IMR-90 (cell line): ENCODE results near the gene IFIT5. TPM values are rescaled to one million over a fixed set of nuclear protein-coding genes. Genes with fewer than 3 reads are reported as not detected.
A peak's percentile ranks its signal among the peaks of the same experiment; 100 is the strongest.

Experiments used
- ATAC-seq: fragments of 200-7000 bp; cut with Tn5 transposase; 2 replicates; pipeline ENCODE4 v1.9.1; 2020; ENCODE audit warnings: low read depth, mild to moderate bottlenecking, moderate library complexity
- BruUV-seq: library from RNA; stranded (reverse); fragments of 400-500 nt; replicated peaks from 2 replicates; lab custom pipeline; 2021; lab: Mats Ljungman, UMichigan
- CTCF ChIA-PET: fragments of 300-600 bp; formaldehyde crosslinking; extraction: SDS; loops from one replicate; lab custom pipeline; 2021; ENCODE audit warnings: antibody characterized with exemption; lab: Yijun Ruan, JAX
- POLR2A ChIA-PET: fragments of 300-600 bp; sonication (Branson Sonifier 250); formaldehyde crosslinking; loops from one replicate; lab custom pipeline; 2022; ENCODE audit warnings: antibody characterized with exemption; ENCODE audit not compliant: unreplicated experiment; lab: Charles Lee
- DNase-seq: peaks from one replicate; pipeline ENCODE4 v3.0.0; 2013
- H2AFZ ChIP-seq: replicated peaks from 2 replicates; pipeline ENCODE3; 2013; ENCODE audit warnings: low read length, mild to moderate bottlenecking; ENCODE audit not compliant: poor library complexity
- H2AK5ac ChIP-seq: 2 replicates; pipeline ENCODE4 v1.6.1; 2013; ENCODE audit warnings: low read depth, low read length, inconsistent platforms
- H2AK9ac ChIP-seq: replicated peaks from 2 replicates; pipeline ENCODE3; 2013; ENCODE audit warnings: mild to moderate bottlenecking, low read depth, low read length, moderate library complexity; ENCODE audit not compliant: poor library complexity
- H2BK120ac ChIP-seq: 2 replicates; pipeline ENCODE4 v1.6.1; 2013; ENCODE audit warnings: low read depth, low read length, inconsistent platforms
- H2BK15ac ChIP-seq: 3 replicates; pipeline ENCODE4 v1.6.1; 2013; ENCODE audit warnings: low read depth, low read length, inconsistent platforms
- H2BK20ac ChIP-seq: 2 replicates; pipeline ENCODE4 v1.6.1; 2013; ENCODE audit warnings: low read depth, mild to moderate bottlenecking, inconsistent platforms, low read length, moderate library complexity
- H2BK5ac ChIP-seq: 2 replicates; pipeline ENCODE4 v1.6.1; 2013; ENCODE audit warnings: mild to moderate bottlenecking, low read depth, low read length, inconsistent platforms; ENCODE audit not compliant: poor library complexity, severe bottlenecking
- H3K14ac ChIP-seq: replicated peaks from 2 replicates; pipeline ENCODE4 v1.6.1; 2013; ENCODE audit warnings: low read depth, low read length, inconsistent platforms
- H3K18ac ChIP-seq: 2 replicates; pipeline ENCODE4 v1.6.1; 2013; ENCODE audit warnings: low read depth, low read length, control low read depth
- H3K23ac ChIP-seq: 2 replicates; pipeline ENCODE4 v1.6.1; 2013; ENCODE audit warnings: low read depth, low read length, inconsistent platforms
- H3K27ac ChIP-seq: 2 replicates; pipeline ENCODE4 v1.5.1; 2013; ENCODE audit warnings: mild to moderate bottlenecking, control low read depth, low read length; ENCODE audit not compliant: insufficient read depth
- H3K27me3 ChIP-seq: 2 replicates; pipeline ENCODE4 v1.6.1; 2013; ENCODE audit warnings: low read length; ENCODE audit not compliant: control insufficient read depth, insufficient read depth
- H3K36me3 ChIP-seq: 2 replicates; pipeline ENCODE4 v1.6.1; 2013; ENCODE audit warnings: low read length, mixed read lengths; ENCODE audit not compliant: control insufficient read depth, insufficient read depth
- H3K4ac ChIP-seq: 2 replicates; pipeline ENCODE4 v1.6.1; 2013; ENCODE audit warnings: low read depth, low read length, inconsistent platforms
- H3K4me1 ChIP-seq: 2 replicates; pipeline ENCODE4 v1.6.1; 2013; ENCODE audit warnings: low read length, mixed read lengths; ENCODE audit not compliant: control insufficient read depth, insufficient read depth
- H3K4me2 ChIP-seq: 2 replicates; pipeline ENCODE4 v1.6.1; 2013; ENCODE audit warnings: low read depth, mild to moderate bottlenecking, control low read depth, low read length, moderate library complexity
- H3K4me3 ChIP-seq: 2 replicates; pipeline ENCODE4 v1.5.1; 2013; ENCODE audit warnings: low read depth, mild to moderate bottlenecking, control low read depth, low read length, moderate library complexity; ENCODE audit not compliant: insufficient read depth
- H3K56ac ChIP-seq: 2 replicates; pipeline ENCODE4 v1.6.1; 2013; ENCODE audit warnings: low read length, inconsistent platforms; ENCODE audit not compliant: insufficient read depth; ENCODE audit errors: extremely low read depth
- H3K79me1 ChIP-seq, 2 experiments: 2 replicates each; pipeline ENCODE4 v1.6.1; 2013; ENCODE audit warnings: low read length in 2 of 2, inconsistent platforms in 1 of 2, low read depth in 1 of 2
- H3K9ac ChIP-seq: 2 replicates; pipeline ENCODE4 v1.6.1; 2013; ENCODE audit warnings: low read depth, low read length, control low read depth
- H3K9me1 ChIP-seq: 2 replicates; pipeline ENCODE4 v1.6.1; 2013; ENCODE audit warnings: low read length, inconsistent platforms; ENCODE audit not compliant: insufficient read depth
- H3K9me3 ChIP-seq: 2 replicates; pipeline ENCODE4 v1.6.1; 2013; ENCODE audit warnings: low read length; ENCODE audit not compliant: control insufficient read depth, insufficient read depth
- H4K20me1 ChIP-seq: 2 replicates; pipeline ENCODE4 v1.6.1; 2013; ENCODE audit warnings: low read length, inconsistent platforms; ENCODE audit not compliant: insufficient read depth
- H4K5ac ChIP-seq: 2 replicates; pipeline ENCODE4 v1.6.1; 2013; ENCODE audit warnings: mild to moderate bottlenecking, low read depth, low read length, control low read depth
- H4K8ac ChIP-seq, 2 experiments: 2 replicates each; pipeline ENCODE4 v1.6.1; 2013; ENCODE audit warnings: low read depth in 2 of 2, low read length in 2 of 2, control low read depth in 1 of 2, inconsistent platforms in 1 of 2
- H4K91ac ChIP-seq: 2 replicates; pipeline ENCODE4 v1.6.1; 2013; ENCODE audit warnings: low read depth, low read length, inconsistent platforms; ENCODE audit not compliant: insufficient read depth
- BHLHE40 ChIP-seq: fragments of 150-350 bp; IDR thresholded peaks from 2 replicates; pipeline ENCODE4 v1.6.1; 2016; ENCODE audit warnings: mild to moderate bottlenecking, low read depth, low read length
- CEBPB ChIP-seq: IDR thresholded peaks from 2 replicates; pipeline ENCODE4 v1.6.1; 2012; ENCODE audit warnings: low read depth, low read length, improper control_type of control experiment
- CTCF ChIP-seq: conservative IDR thresholded peaks from 2 replicates; pipeline ENCODE4 v1.5.1; 2012; ENCODE audit warnings: mild to moderate bottlenecking, low read depth, low read length, improper control_type of control experiment
- FOS ChIP-seq: fragments of 150-350 bp; IDR thresholded peaks from 2 replicates; pipeline ENCODE4 v1.6.1; 2016; ENCODE audit warnings: low read depth, low read length
- MAZ ChIP-seq: IDR thresholded peaks from 2 replicates; pipeline ENCODE4 v1.6.1; 2012; ENCODE audit warnings: low read depth, mild to moderate bottlenecking, low read length, improper control_type of control experiment, moderate library complexity, borderline replicate concordance
- MXI1 ChIP-seq: IDR thresholded peaks from 2 replicates; pipeline ENCODE4 v1.6.1; 2012; ENCODE audit warnings: low read depth, mild to moderate bottlenecking, low read length, moderate library complexity, borderline replicate concordance
- NFE2L2 ChIP-seq: fragments of 150-350 bp; IDR thresholded peaks from 2 replicates; pipeline ENCODE4 v1.6.1; 2016; ENCODE audit warnings: low read depth, mild to moderate bottlenecking, low read length
- POLR2A ChIP-seq: IDR thresholded peaks from 2 replicates; pipeline ENCODE4 v1.6.1; 2012; ENCODE audit warnings: mild to moderate bottlenecking, low read depth, low read length
- RAD21 ChIP-seq: IDR thresholded peaks from 2 replicates; pipeline ENCODE4 v1.6.1; 2012; ENCODE audit warnings: low read length, improper control_type of control experiment
- RCOR1 ChIP-seq: IDR thresholded peaks from 2 replicates; pipeline ENCODE4 v1.6.1; 2012; ENCODE audit warnings: mild to moderate bottlenecking, low read length, improper control_type of control experiment; ENCODE audit not compliant: insufficient replicate concordance
- RFX5 ChIP-seq: IDR thresholded peaks from 2 replicates; pipeline ENCODE4 v1.8.0; 2012; ENCODE audit warnings: low read depth, mild to moderate bottlenecking, low read length, moderate library complexity
- SMC3 ChIP-seq: fragments of 150-350 bp; IDR thresholded peaks from 2 replicates; pipeline ENCODE4 v1.6.1; 2016; ENCODE audit warnings: low read depth, mild to moderate bottlenecking, antibody characterized with exemption, low read length, moderate library complexity
- USF2 ChIP-seq: fragments of 150-350 bp; IDR thresholded peaks from 2 replicates; pipeline ENCODE4 v1.6.1; 2017; ENCODE audit warnings: mild to moderate bottlenecking, antibody characterized with exemption, low read length, low read depth
- WGBS, 2 experiments: methylation state at CpG; one replicate each; pipeline versions ENCODE4 v1.1.5 to v1.1.7; 2013; ENCODE audit warnings: missing lambda C conversion rate in 2 of 2; ENCODE audit not compliant: insufficient read length in 1 of 2; ENCODE audit errors: extremely low coverage in 2 of 2; 5-methylcytosine and 5-hydroxymethylcytosine counted together
- dilution Hi-C: fragments of 300-500 bp; cut with HindIII; formaldehyde crosslinking; loops from one replicate; pipeline ENCODE4 v1.14.3; 2018; ENCODE audit warnings: low sequenced_read_pairs; ENCODE audit not compliant: unreplicated experiment
- in situ Hi-C: fragments of 300-500 bp; cut with MboI; formaldehyde crosslinking; loops from 3 replicates; pipeline ENCODE4 v1.14.3; 2019; ENCODE audit warnings: low sequenced_read_pairs, inconsistent platforms, mixed read lengths
- intact Hi-C: fragments of 100-400 bp; cut with micrococcal nuclease; formaldehyde crosslinking; loops from 2 replicates; pipeline ENCODE4 v1.10.0; 2022
- polyA plus RNA-seq, 3 experiments: library from polyadenylated mRNA; depleted of rRNA; stranded (reverse); fragments of >200 nt; gene quantifications; 2 replicates each; pipeline ENCODE4 v1.2.3, GENCODE V29; 2012; ENCODE audit warnings: low replicate concordance in 1 of 3
- total RNA-seq: library from RNA; depleted of rRNA; stranded (reverse); fragments of >200 nt; gene quantifications from 2 replicates; pipeline ENCODE4 v1.2.3, GENCODE V29; 2012

Gene IFIT5
- total and polyA plus RNA-seq, 2 of the 4 experiments (the other 2 are of a cell fraction) = 5.2 to 18.1 TPM

- no peak overlapping the region for H3K4me3 ChIP-seq
- DNase-seq = peak; percentile 66
- no peak overlapping the region for H2AK9ac ChIP-seq
- WGBS, 2 experiments = no CpG with 5 or more reads among the region's 3 CpGs
- peak overlapping the region; percentile 33; the same call in 1 of the 2 replicates for H2BK120ac ChIP-seq
- peaks cover 7% of the 10 kb centered on the region for H3K9me1 ChIP-seq
- ATAC-seq = no peak
- H3K23ac ChIP-seq = no peak overlapping the region
- no peak overlapping the region for H3K27ac ChIP-seq
- dilution Hi-C loops (no loop called here), intact Hi-C loops (no loop called here), in situ Hi-C loops (loop anchor here (25.0 kb wide), 1 partner anchor 1430 kb away; the partner anchor contains the start of genes HTR7 and RPP30)
- no peaks in the 10 kb centered on the region for H4K20me1 ChIP-seq
- no peak overlapping the region for H2AK5ac ChIP-seq
- no peak overlapping the region; the same call in 1 of the 2 replicates for H3K4ac ChIP-seq
- no peaks in the 10 kb centered on the region for H3K9me3 ChIP-seq
- H3K14ac ChIP-seq = peak overlapping the region; percentile 36; the same call in 1 of the 2 replicates
- H4K5ac ChIP-seq = no peak overlapping the region
- H2BK5ac ChIP-seq = no peak overlapping the region
- H3K79me1 ChIP-seq = no peaks in the 10 kb centered on the region
- H3K36me3 ChIP-seq = no peaks in the 10 kb centered on the region
- H3K27me3 ChIP-seq = no peaks in the 10 kb centered on the region
- no peak overlapping the region for H2AFZ ChIP-seq
- ChIA-PET POLR2A (no interaction called here), CTCF (interaction anchor here (1.2 kb wide), 1 partner anchor 34 kb away, joined by 3 read pairs; no protein-coding TSS in a partner anchor)
- H4K8ac ChIP-seq = no peak overlapping the region
- peak overlapping the region; percentile 46; the same call in 1 of the 3 replicates for H2BK15ac ChIP-seq
- H3K4me1 ChIP-seq = peaks cover 15% of the 10 kb centered on the region
- no peak overlapping the region for H4K91ac ChIP-seq
- H3K4me2 ChIP-seq = peak overlapping the region; percentile 36; the same call in 1 of the 2 replicates
- H3K18ac ChIP-seq = no peak overlapping the region
- no TSS peak for BruUV-seq
- no peak overlapping the region for H3K56ac ChIP-seq
- H3K9ac ChIP-seq = no peak overlapping the region
- TF ChIP-seq RFX5 (no peak), RAD21 (no peak), SMC3 (no peak), RCOR1 (no peak), POLR2A (no peak), MXI1 (no peak), FOS (no peak), CTCF (no peak), BHLHE40 (no peak), USF2 (no peak), MAZ (no peak), NFE2L2 (no peak), CEBPB (no peak)
- H2BK20ac ChIP-seq = peak overlapping the region; percentile 33
These were observed 17.6 kb downstream of the IFIT5 start for GRCh38 chr10:89431977-89432376.
